H1 (cell line): ENCODE measurements around the gene EDN1. TPM values are rescaled to one million over a fixed set of nuclear protein-coding genes. Genes with fewer than 3 reads are reported as not detected.

Source experiments
- CTCF ChIA-PET: fragments of 300-600 bp; sonication (Branson Sonifier 250); formaldehyde crosslinking; loops from one replicate; lab custom pipeline; 2021; ENCODE audit not compliant: partially characterized antibody; lab: Charles Lee
- POLR2A ChIA-PET: fragments of 300-600 bp; sonication (Branson Sonifier 250); formaldehyde crosslinking; loops from one replicate; lab custom pipeline; 2021; ENCODE audit warnings: inconsistent platforms; ENCODE audit not compliant: partially characterized antibody; lab: Charles Lee
- DNase-seq, 2 experiments: peaks; one replicate each; pipeline versions ENCODE4 v3.0.0 to v3.0.0-alpha.2; 2010 to 2022; ENCODE audit warnings: low spot score in 2 of 2, low read depth in 1 of 2, mixed read lengths in 1 of 2
- FAIRE-seq: peaks from 2 replicates; lab custom pipeline; 2011; peaks lifted over from hg19 to GRCh38; lab: Jason Lieb, UNC
- H2AFZ ChIP-seq: 2 replicates; pipeline ENCODE4 v1.8.1; 2012; ENCODE audit warnings: low read length, inconsistent platforms
- H2AK5ac ChIP-seq: 2 replicates; pipeline ENCODE4 v1.6.1; 2013; ENCODE audit warnings: low read depth, low read length
- H2BK120ac ChIP-seq: replicated peaks from 2 replicates; pipeline ENCODE3; 2013; ENCODE audit warnings: low read depth, low read length, inconsistent platforms
- H2BK12ac ChIP-seq: 2 replicates; pipeline ENCODE4 v1.6.1; 2013; ENCODE audit warnings: low read depth, low read length
- H2BK15ac ChIP-seq: 2 replicates; pipeline ENCODE4 v1.6.1; 2013; ENCODE audit warnings: low read length
- H2BK20ac ChIP-seq: 2 replicates; pipeline ENCODE4 v1.6.1; 2013; ENCODE audit warnings: low read length
- H2BK5ac ChIP-seq: 2 replicates; pipeline ENCODE4 v1.6.1; 2013; ENCODE audit warnings: low read depth, low read length
- H3K14ac ChIP-seq: 2 replicates; pipeline ENCODE4 v1.6.1; 2013; ENCODE audit warnings: inconsistent platforms; ENCODE audit not compliant: insufficient read length
- H3K18ac ChIP-seq: 2 replicates; pipeline ENCODE4 v1.6.1; 2013; ENCODE audit warnings: low read length; ENCODE audit errors: extremely low read depth
- H3K23ac ChIP-seq: 2 replicates; pipeline ENCODE4 v1.6.1; 2013; ENCODE audit warnings: inconsistent platforms; ENCODE audit not compliant: insufficient read length
- H3K23me2 ChIP-seq: 2 replicates; pipeline ENCODE4 v1.6.1; 2013; ENCODE audit warnings: low read depth, low read length
- H3K27ac ChIP-seq: 2 replicates; pipeline ENCODE4 v1.6.1; 2011; ENCODE audit warnings: low read depth, low read length, inconsistent platforms
- H3K27me3 ChIP-seq, 4 experiments: replicated peaks in 1 of 4; 1 replicate in 1 of 4; 2 replicates in 3 of 4; pipeline versions ENCODE4 v1.6.1 to v1.8.1; 2011 to 2013; ENCODE audit warnings: low read length in 3 of 4, mild to moderate bottlenecking in 3 of 4, inconsistent platforms in 2 of 4, mixed read lengths in 2 of 4, moderate library complexity in 1 of 4; ENCODE audit not compliant: control insufficient read depth in 3 of 4, insufficient read depth in 3 of 4; ENCODE audit errors: extremely low read depth in 1 of 4
- H3K36me3 ChIP-seq, 4 experiments: 2 replicates each; pipeline versions ENCODE4 v1.6.1 to v1.8.1; 2011 to 2013; ENCODE audit warnings: mild to moderate bottlenecking in 4 of 4, low read length in 3 of 4, moderate library complexity in 2 of 4, control low read depth in 1 of 4, inconsistent platforms in 1 of 4; ENCODE audit not compliant: insufficient read depth in 4 of 4, control insufficient read depth in 2 of 4
- H3K4ac ChIP-seq: replicated peaks from 2 replicates; pipeline ENCODE3; 2013; ENCODE audit warnings: low read length, low read depth, mixed read lengths, inconsistent platforms; ENCODE audit not compliant: insufficient read length
- H3K4me1 ChIP-seq, 4 experiments: replicated peaks in 1 of 4; 1 replicate in 1 of 4; 2 replicates in 3 of 4; pipeline versions ENCODE4 v1.6.1 to v1.8.1; 2011 to 2013; ENCODE audit warnings: low read length in 3 of 4, inconsistent platforms in 2 of 4, mixed read lengths in 1 of 4; ENCODE audit not compliant: insufficient read depth in 4 of 4, control insufficient read depth in 3 of 4
- H3K4me2 ChIP-seq, 2 experiments: 2 replicates each; pipeline versions ENCODE4 v1.6.1 to v1.8.1; 2011 to 2013; ENCODE audit warnings: low read depth in 2 of 2, low read length in 2 of 2, control low read depth in 1 of 2, inconsistent platforms in 1 of 2, mild to moderate bottlenecking in 1 of 2; ENCODE audit not compliant: insufficient read depth in 1 of 2
- H3K4me3 ChIP-seq, 4 experiments: fragments of 200-600, 300-600 bp in 1 of 4; sonication (generic), shearing (Covaris generic), sonication (Bioruptor Twin) in 1 of 4; 2 replicates each; pipeline versions ENCODE4 v1.5.1 to v1.8.1; 2011 to 2016; ENCODE audit warnings: low read length in 4 of 4, low read depth in 3 of 4, control low read depth in 2 of 4, inconsistent platforms in 2 of 4, mild to moderate bottlenecking in 2 of 4, mixed read lengths in 1 of 4, moderate library complexity in 1 of 4; ENCODE audit not compliant: insufficient read depth in 2 of 4; ENCODE audit errors: extremely low read depth in 1 of 4
- H3K56ac ChIP-seq: replicated peaks from 2 replicates; pipeline ENCODE3; 2013; ENCODE audit warnings: low read depth, mild to moderate bottlenecking, mixed read lengths, low read length, inconsistent platforms; ENCODE audit not compliant: insufficient read length
- H3K79me1 ChIP-seq: 2 replicates; pipeline ENCODE4 v1.6.1; 2013; ENCODE audit warnings: low read depth, low read length, control low read depth
- H3K79me2 ChIP-seq, 2 experiments: 2 replicates each; pipeline versions ENCODE4 v1.6.1 to v1.8.1; 2012 to 2013; ENCODE audit warnings: low read length in 2 of 2, mild to moderate bottlenecking in 2 of 2, inconsistent platforms in 1 of 2; ENCODE audit not compliant: insufficient read depth in 2 of 2, control insufficient read depth in 1 of 2
- H3K9ac ChIP-seq, 4 experiments: replicated peaks in 1 of 4; 1 replicate in 1 of 4; 2 replicates in 3 of 4; pipeline versions ENCODE4 v1.6.1 to v1.8.1; 2011 to 2013; ENCODE audit warnings: low read depth in 3 of 4, low read length in 3 of 4, control low read depth in 2 of 4, mild to moderate bottlenecking in 2 of 4, moderate library complexity in 2 of 4, inconsistent platforms in 1 of 4; ENCODE audit errors: extremely low read depth in 1 of 4
- H3K9me3 ChIP-seq, 2 experiments: 2 replicates each; pipeline versions ENCODE4 v1.6.1 to v1.8.1; 2012 to 2013; ENCODE audit warnings: mild to moderate bottlenecking in 2 of 2, moderate library complexity in 2 of 2, control low read depth in 1 of 2, inconsistent platforms in 1 of 2, low read depth in 1 of 2, low read length in 1 of 2, mixed read lengths in 1 of 2; ENCODE audit not compliant: insufficient read depth in 2 of 2
- H4K20me1 ChIP-seq, 2 experiments: replicated peaks in 1 of 2; 2 replicates each; pipeline versions ENCODE3 to v1.8.1; 2011 to 2013; ENCODE audit warnings: inconsistent platforms in 2 of 2, low read length in 2 of 2, mild to moderate bottlenecking in 1 of 2; ENCODE audit not compliant: insufficient read depth in 2 of 2, control insufficient read depth in 1 of 2
- H4K5ac ChIP-seq: 2 replicates; pipeline ENCODE4 v1.6.1; 2013; ENCODE audit warnings: low read length, low read depth, mixed read lengths, inconsistent platforms; ENCODE audit not compliant: insufficient read length
- H4K8ac ChIP-seq: 2 replicates; pipeline ENCODE4 v1.8.0; 2013; ENCODE audit warnings: mild to moderate bottlenecking, moderate library complexity, low read length, inconsistent platforms; ENCODE audit not compliant: insufficient read depth; ENCODE audit errors: extremely low read depth
- H4K91ac ChIP-seq: replicated peaks from 2 replicates; pipeline ENCODE3; 2013; ENCODE audit warnings: low read length, mixed read lengths, inconsistent platforms; ENCODE audit not compliant: insufficient read length
- BACH1 ChIP-seq: IDR thresholded peaks from 2 replicates; pipeline ENCODE4 v1.6.1; 2012; ENCODE audit warnings: low read length, improper control_type of control experiment
- BRCA1 ChIP-seq: IDR thresholded peaks from 2 replicates; pipeline ENCODE4 v1.6.1; 2012; ENCODE audit warnings: low read depth, low read length, improper control_type of control experiment
- CHD1 ChIP-seq: IDR thresholded peaks from 2 replicates; pipeline ENCODE4 v1.6.1; 2012; ENCODE audit warnings: low read depth, low read length, improper control_type of control experiment
- CHD2 ChIP-seq: IDR thresholded peaks from 2 replicates; pipeline ENCODE4 v1.6.1; 2012; ENCODE audit warnings: low read length, improper control_type of control experiment
- CREB1 ChIP-seq: IDR thresholded peaks from 2 replicates; pipeline ENCODE4 v1.6.1; 2012; ENCODE audit warnings: inconsistent platforms
- EGR1 ChIP-seq: IDR thresholded peaks from 2 replicates; pipeline ENCODE4 v1.6.1; 2011; ENCODE audit warnings: low read depth, low read length, borderline replicate concordance
- HDAC2 ChIP-seq, 2 experiments: fragments of 300-600 bp in 1 of 2; sonication (generic) in 1 of 2; IDR thresholded peaks; 2 replicates each; pipeline ENCODE4 v1.6.1; 2011 to 2012; ENCODE audit warnings: low read depth in 2 of 2, low read length in 2 of 2, mild to moderate bottlenecking in 2 of 2, moderate library complexity in 2 of 2, borderline replicate concordance in 1 of 2, inconsistent platforms in 1 of 2
- KDM4A ChIP-seq: IDR thresholded peaks from one replicate; pipeline ENCODE4 v1.7.1; 2012; ENCODE audit warnings: low read depth, mild to moderate bottlenecking, moderate library complexity, low read length, inconsistent platforms; ENCODE audit not compliant: severe bottlenecking
- KDM5A ChIP-seq: fragments of 200-600 bp; IDR thresholded peaks from 2 replicates; pipeline ENCODE4 v1.7.1; 2012; ENCODE audit warnings: mild to moderate bottlenecking, low read length, inconsistent platforms, mixed read lengths
- POU5F1 ChIP-seq: IDR thresholded peaks from 2 replicates; pipeline ENCODE4 v1.6.1; 2011; ENCODE audit warnings: low read depth, mild to moderate bottlenecking, low read length, moderate library complexity
- SIRT6 ChIP-seq: IDR thresholded peaks from one replicate; pipeline ENCODE4 v1.7.1; 2012; ENCODE audit warnings: low read length, inconsistent platforms
- TBP ChIP-seq: IDR thresholded peaks from 2 replicates; pipeline ENCODE4 v1.6.1; 2011; ENCODE audit warnings: low read depth, low read length, improper control_type of control experiment
- TCF12 ChIP-seq: IDR thresholded peaks from 2 replicates; pipeline ENCODE4 v1.6.1; 2011; ENCODE audit warnings: low read depth, mild to moderate bottlenecking, low read length
- WGBS, 2 experiments: shearing (Covaris generic) in 1 of 2; methylation state at CpG; one replicate each; pipeline versions ENCODE4 v1.1.6 to v1.1.7; 2013 to 2015; ENCODE audit warnings: low lambda C conversion rate in 2 of 2, mixed read lengths in 2 of 2, inconsistent platforms in 1 of 2, low coverage in 1 of 2, missing lambda C conversion rate in 1 of 2; ENCODE audit not compliant: insufficient replicate concordance in 2 of 2, insufficient coverage in 1 of 2, insufficient read length in 1 of 2; ENCODE audit errors: extremely low coverage in 1 of 2, missing lambda C conversion rate in 1 of 2; 5-methylcytosine and 5-hydroxymethylcytosine counted together
- polyA plus RNA-seq, 7 experiments: library from polyadenylated mRNA; depleted of rRNA in 3 of 7; stranded (reverse) in 5 of 7; unstranded in 2 of 7; fragments of >200 nt in 5 of 7; fragments of 200-250 nt in 2 of 7; gene quantifications; 1 replicate in 5 of 7; 2 replicates in 1 of 7; 4 replicates in 1 of 7; pipeline versions ENCODE4 v1.2.1 to v1.2.3, GENCODE V29; 2011 to 2013; ENCODE audit warnings: missing spikeins in 2 of 7, mixed read lengths in 2 of 7
- total RNA-seq: library from RNA; stranded (reverse); fragmentation: NEBNext Ultra II Directional; extraction: Animal tissue kit (Norgen Biotek cat#: 25700); gene quantifications from 2 replicates; pipeline ENCODE4 v1.2.1, GENCODE V29; 2021

EDN1 gene
- total and polyA plus RNA-seq, 2 of the 8 experiments (the other 6 are each of a cell fraction or from before 2014, with no cell fraction given): 0.23 to 1.1 TPM

- H3K79me2 ChIP-seq: no peaks in the 10 kb centered on the region
- FAIRE-seq: no peak
- no peak overlapping the region for H4K8ac ChIP-seq
- no peak overlapping the region for H3K4me3 ChIP-seq
- H3K27ac ChIP-seq: no peak overlapping the region
- no peak overlapping the region for H3K56ac ChIP-seq
- no peak overlapping the region for H2BK120ac ChIP-seq
- no peak overlapping the region for H3K4me2 ChIP-seq
- H3K23me2 ChIP-seq: no peaks in the 10 kb centered on the region
- no peak overlapping the region for H2BK15ac ChIP-seq
- no peak overlapping the region for H4K5ac ChIP-seq
- no peak overlapping the region for H3K18ac ChIP-seq
- H3K14ac ChIP-seq: no peak overlapping the region
- no peaks in the 10 kb centered on the region for H3K27me3 ChIP-seq
- H3K23ac ChIP-seq: no peak overlapping the region
- no peak overlapping the region for H4K91ac ChIP-seq
- H2BK5ac ChIP-seq: no peak overlapping the region
- H2AK5ac ChIP-seq: no peak overlapping the region
- peaks cover 5 to 7% of the 10 kb centered on the region in 2 experiments; a peak in 2 of 4 replicates for H3K9me3 ChIP-seq
- CTCF ChIA-PET: interaction anchor here (1.0 to 2.1 kb wide), 3 partner anchors 9 to 16 kb away, joined by 3 to 6 read pairs (median 5); no protein-coding TSS in a partner anchor
- TF ChIP-seq CREB1: no peak
- no peak for TF ChIP-seq BACH1
- no peak for TF ChIP-seq HDAC2 (IDR thresholded peaks at IDR 0.05; ENCODE audit: borderline replicate concordance in 1 of 2, low read depth in 2 of 2, low read length in 2 of 2)
- no peak for TF ChIP-seq POU5F1
- no peak for TF ChIP-seq KDM4A
- TF ChIP-seq EGR1: no peak
- TF ChIP-seq TBP: no peak
- no peak for TF ChIP-seq CHD1
- no peak for TF ChIP-seq SIRT6
- no peak for TF ChIP-seq KDM5A
- TF ChIP-seq TCF12: no peak
- no peak for TF ChIP-seq CHD2
- no peak for TF ChIP-seq BRCA1
- TF ChIP-seq, all 59 proteins: peak for 0
- Histone ChIP-seq H2BK12ac (0 out of 2 replicates have a peak overlapping the region, but pooled peaks have one; percentile 82), H3K4me1 (peaks cover 0 to 3% (median under 1%) of the 10 kb centered on the region in 4 experiments; a peak in 3 of 7 replicates), H3K36me3 (no peaks in the 10 kb centered on the region; a peak in 1 of 8 replicates), H2AFZ (no peak overlapping the region), H3K4ac (no peak overlapping the region), H4K20me1 (no peaks in the 10 kb centered on the region), H3K9ac (no peak overlapping the region), H3K79me1 (no peaks in the 10 kb centered on the region), H2BK20ac (no peak overlapping the region)
- 91% methylated on average over 5 of the region's 5 CpGs; no CpG with 5 or more reads in 1 of the 2 experiments for WGBS, 2 experiments
- POLR2A ChIA-PET: no interaction called here
- no peak for DNase-seq
These were observed 55.5 kb downstream of the EDN1 start for GRCh38 chr6:12345694-12346058.
